HL-60/S4 treated with phorbol 12-myristate 13-acetate at 8.2 ng/mL for 4 days and 3 days (cell line): Measurements from ENCODE around the gene CRYBA4.
"Not testable (repeated sequence)": the region's sequence is repeated elsewhere in the genome, so short reads cannot be mapped to it uniquely, and the experiment has no call there.

Experiments used
- in situ Hi-C: fragments of 300-500 bp; cut with MboI; formaldehyde crosslinking; loops from 2 replicates; pipeline ENCODE4 v1.15.0; 2022; ENCODE audit warnings: low sequenced_read_pairs

The CRYBA4 gene

GRCh38 chr22:26593763-26594162, 28.0 kb upstream of the CRYBA4 start:
- in situ Hi-C loops = no loop called here

GRCh38 chr22:26597026-26597425, 24.7 kb upstream of the CRYBA4 start:
- in situ Hi-C loops = no loop called here

DNA sequence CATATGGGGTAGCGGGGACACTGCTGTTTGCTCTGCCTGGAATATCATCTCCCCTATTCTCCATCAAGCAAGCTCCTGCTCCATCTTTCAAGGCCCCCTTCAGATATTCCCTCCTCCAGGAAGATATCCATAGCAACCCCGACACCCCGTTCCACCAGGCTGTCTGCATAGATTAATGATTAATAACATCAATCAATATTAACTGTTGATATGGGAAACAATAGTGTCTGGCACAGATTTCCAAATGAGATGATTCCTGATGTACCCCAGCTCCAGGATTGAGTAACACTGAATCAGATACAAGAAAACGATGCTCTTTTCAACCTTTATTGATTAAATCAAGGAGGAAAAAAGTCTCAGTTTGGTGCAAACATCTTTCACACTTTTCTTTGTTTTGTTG, 24.3 kb upstream of the CRYBA4 start:
- in situ Hi-C loops = no loop called here

GRCh38 chr22:26599505-26599904, 22.3 kb upstream of the CRYBA4 start:
- in situ Hi-C loops = no loop called here

DNA sequence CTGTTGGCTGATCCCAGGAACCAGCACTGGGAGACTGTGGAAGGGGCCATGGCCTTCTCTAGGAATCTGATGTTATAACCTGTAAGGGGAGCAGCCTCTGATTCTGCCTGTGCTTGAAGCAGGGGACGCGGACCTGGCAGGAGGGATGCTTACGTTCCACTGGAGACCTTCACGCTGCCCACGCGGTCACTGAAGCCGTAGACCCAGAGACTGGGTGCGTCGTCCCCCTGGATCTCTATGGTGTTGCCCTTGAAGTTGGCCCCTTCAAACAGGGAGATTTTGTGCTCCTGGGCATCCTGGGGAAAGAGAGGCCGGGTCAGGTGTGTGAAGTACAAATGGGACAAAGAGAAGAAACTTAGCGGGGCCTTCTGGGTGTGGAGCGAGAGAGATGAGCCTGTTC, 20.0 kb upstream of the CRYBA4 start:
- in situ Hi-C loops = no loop called here

DNA sequence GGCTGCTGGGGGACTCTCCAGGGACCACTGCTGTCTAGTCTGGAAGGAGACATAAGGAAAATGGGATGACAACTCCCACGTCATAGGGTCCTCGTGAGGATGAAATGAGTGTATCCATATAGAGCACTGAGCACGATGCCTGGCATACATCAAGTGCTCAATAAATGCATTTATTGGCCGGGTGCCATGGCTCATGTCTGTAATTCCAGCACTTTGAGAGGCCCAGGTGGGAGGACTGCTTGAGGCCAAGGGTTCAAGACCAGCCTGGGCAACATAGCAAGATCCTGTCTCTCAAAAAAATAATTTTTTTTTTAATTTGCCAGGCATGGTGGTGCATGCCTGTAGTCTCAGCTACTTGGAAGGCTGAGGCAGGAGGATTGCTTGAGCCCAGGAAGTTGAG, 19.6 kb upstream of the CRYBA4 start:
- in situ Hi-C loops = no loop called here

DNA sequence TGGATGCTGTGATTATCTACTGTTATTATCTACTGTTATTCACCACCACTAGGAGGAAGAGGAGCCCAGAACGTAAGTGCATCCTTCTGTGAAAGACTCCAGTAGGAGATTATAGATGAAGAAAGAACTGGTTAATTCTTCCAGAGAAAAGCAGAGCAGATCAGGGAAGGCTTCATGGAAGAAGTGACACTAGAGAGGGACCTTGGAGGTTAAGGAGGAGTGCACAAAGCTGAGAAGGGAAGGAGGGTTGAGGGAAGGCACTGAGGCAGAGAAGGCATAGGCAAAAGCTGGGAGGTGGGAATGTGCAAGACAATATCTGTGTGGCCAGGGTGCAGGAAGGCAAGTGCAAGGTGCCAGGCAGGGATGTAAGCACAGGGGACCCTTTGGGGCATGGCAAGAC, 17.4 kb upstream of the CRYBA4 start:
- in situ Hi-C loops = no loop called here

DNA sequence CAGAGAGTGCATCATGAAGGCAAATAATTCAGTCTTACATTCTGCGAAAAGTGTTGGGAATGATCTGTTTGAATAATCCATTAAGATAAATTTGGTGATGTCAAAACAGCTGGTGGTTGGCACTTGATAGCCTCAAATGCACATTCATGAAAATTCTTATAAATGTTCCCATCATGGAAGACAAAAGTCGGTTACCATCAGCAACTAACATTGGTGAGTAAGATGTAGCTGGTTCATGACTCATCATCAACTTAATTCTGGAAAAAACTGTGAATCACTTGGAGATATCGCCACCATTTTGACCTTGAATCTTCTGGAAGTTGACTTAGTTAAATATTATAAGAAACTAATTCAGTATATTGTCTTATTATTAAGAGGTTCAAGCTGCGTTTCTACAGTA, 15.2 kb upstream of the CRYBA4 start:
- in situ Hi-C loops = no loop called here

- in situ Hi-C loops = no loop called here
These were observed 13.6 kb upstream of the CRYBA4 start for GRCh38 chr22:26608129-26608528.

DNA sequence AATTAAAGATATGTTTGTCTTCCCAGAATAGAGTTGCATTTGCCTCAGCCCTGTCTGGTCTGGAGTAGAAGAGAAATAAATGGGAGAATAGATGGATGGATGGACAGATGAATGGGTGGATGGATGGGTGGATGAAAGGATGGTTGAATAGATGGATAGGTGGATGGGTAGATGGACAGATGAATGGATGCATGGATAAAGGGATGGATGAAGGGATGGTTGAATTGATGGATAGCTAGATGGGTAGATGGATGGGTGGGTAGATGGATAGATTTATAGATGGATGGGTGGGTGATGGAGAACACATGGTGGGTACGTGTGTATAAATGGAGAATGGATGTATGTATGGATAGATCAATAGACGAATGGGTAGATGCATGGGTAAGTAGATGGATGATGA, 12.5 kb upstream of the CRYBA4 start:
- in situ Hi-C loops = no loop called here

- in situ Hi-C loops = no loop called here
These were observed 11.4 kb upstream of the CRYBA4 start for GRCh38 chr22:26610072-26610958.

- in situ Hi-C loops = no loop called here
These were observed 10.8 kb upstream of the CRYBA4 start for GRCh38 chr22:26610996-26611395.

GRCh38 chr22:26612652-26613051, 9.1 kb upstream of the CRYBA4 start:
- in situ Hi-C loops = no loop called here

GRCh38 chr22:26613753-26614152, 8.0 kb upstream of the CRYBA4 start:
- in situ Hi-C loops = not testable (repeated sequence)

DNA sequence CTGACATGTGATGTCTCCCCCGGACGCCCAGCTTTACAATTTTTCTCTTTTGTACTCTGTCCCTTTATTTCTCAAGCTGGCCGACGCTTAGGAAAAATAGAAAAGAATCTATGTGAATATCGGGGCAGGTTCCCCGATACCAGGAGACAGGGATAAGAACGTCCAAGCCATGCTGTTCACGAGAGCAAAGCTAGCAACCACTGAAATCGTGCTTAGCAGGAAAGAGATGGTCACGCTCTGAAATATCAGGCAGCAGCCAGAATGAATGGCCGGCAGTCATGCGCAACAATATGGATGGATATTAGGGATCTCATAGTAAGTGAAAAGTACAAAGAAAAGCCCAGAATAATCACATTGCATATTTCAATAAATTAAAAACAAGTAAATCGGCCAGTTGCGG, 7.4 kb upstream of the CRYBA4 start:
- in situ Hi-C loops = no loop called here

GRCh38 chr22:26615149-26615548, 6.6 kb upstream of the CRYBA4 start:
- in situ Hi-C loops = no loop called here

DNA sequence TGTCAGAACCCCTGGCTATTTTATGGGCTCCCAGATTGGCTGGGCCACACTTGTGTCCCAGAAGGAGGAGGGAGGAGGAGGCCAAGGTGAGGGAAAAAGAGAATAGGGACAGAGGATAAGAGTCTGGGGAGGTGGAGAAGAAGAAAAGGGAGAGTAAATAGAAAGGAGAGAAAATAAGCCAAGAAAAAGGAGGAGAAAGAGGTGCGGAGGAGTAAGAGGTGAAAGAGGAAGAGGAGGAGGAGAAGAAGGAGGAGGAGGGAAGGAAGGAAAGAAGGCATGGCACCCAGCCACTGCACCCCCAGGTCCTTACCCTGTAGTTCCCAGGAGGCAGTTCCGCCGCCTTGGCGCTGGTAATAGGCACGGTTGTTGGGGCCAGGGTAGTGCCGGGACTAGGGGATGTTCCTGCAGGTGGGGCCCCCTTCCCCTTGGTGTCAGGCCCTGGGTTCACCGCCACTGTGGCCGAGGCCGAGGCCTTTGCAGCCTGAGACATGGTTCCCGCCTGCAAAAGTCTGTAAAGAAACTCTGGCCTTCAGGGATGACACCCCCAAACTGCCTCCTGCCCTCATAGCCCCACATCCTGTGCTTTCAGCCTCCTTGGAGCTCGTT, 5.8 kb upstream of the CRYBA4 start:
- in situ Hi-C loops = no loop called here

- in situ Hi-C loops = no loop called here
These were observed 5.1 kb upstream of the CRYBA4 start for GRCh38 chr22:26616650-26617049.

DNA sequence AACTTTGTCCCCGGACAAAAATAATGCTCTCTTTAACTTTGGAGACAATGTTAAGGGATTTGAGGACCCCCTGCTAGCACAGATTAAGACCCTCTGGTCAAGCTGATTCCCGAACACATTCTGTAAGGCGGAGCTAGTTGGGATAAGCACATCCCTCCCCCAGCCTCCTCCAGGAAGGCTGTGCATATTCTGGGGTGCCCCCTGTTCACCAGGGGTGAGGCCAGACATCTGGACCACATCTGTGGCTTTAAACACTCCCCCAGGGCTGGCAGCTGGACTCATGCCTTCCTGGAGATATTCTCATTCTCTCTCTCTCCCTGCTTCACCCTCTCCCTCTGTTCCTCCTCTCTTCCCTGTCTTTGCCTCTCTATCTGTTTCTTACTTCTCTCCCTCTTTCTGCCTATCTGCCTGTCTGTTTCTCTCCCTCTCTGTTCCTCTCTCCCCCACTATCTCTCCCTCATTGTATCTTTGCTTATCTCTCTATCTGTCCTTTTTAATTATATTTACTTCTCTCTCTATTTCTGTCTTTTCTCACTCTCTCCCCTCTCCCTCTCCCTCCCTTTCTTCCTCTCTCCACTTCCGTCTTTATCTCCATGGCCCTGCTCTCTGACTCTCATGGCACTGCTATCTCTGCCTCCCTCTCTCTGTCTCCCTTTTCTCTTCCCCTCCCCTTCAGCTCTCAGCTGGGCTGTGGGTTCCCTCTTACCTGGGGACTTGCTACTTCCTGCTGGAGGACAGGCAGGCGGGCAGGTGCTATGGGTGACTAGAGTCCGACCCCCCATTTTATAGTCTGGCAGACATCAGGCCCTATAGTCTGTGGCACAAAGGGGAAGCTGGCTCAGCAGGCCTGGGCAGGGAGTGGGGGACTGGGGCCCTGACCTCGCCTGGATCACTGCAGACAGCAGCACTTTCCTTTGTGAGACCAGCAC, 4.2 kb upstream of the CRYBA4 start, which contains the start of gene CRYBB1:
Gene CRYBB1 (minus strand): TSS at position 757 of the 929 bp plus-strand sequence. CDS start 1,708 bp downstream, outside the sequence.
- in situ Hi-C loops = no loop called here

DNA sequence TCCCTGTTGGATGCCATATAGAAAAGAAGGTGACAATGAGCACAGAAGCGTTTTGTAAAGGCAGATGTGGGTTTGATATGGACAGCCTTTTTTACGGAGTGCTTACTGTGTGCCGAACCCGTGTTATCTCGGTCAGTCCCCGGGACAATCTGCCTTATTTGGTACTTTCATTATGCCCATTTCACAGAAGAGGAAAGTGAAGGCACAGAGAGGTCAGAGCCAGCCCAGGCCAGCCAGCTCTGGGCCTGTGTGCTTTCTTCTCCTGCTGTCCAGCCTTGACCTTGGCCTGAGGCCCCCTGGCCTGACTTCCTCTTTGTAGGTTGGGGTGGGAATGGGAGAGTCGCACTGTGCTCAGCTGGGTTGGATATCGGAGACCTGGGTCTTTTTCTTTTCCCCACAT, 3.3 kb upstream of the CRYBA4 start:
- in situ Hi-C loops = no loop called here

- in situ Hi-C loops = no loop called here
These were observed 2.3 kb upstream of the CRYBA4 start for GRCh38 chr22:26619510-26619909.
